ENCODE results near the gene MYL6.
"Not testable (repeated sequence)": the region's sequence is repeated elsewhere in the genome, so short reads cannot be mapped to it uniquely, and the experiment has no call there.

Gene MYL6

DNA sequence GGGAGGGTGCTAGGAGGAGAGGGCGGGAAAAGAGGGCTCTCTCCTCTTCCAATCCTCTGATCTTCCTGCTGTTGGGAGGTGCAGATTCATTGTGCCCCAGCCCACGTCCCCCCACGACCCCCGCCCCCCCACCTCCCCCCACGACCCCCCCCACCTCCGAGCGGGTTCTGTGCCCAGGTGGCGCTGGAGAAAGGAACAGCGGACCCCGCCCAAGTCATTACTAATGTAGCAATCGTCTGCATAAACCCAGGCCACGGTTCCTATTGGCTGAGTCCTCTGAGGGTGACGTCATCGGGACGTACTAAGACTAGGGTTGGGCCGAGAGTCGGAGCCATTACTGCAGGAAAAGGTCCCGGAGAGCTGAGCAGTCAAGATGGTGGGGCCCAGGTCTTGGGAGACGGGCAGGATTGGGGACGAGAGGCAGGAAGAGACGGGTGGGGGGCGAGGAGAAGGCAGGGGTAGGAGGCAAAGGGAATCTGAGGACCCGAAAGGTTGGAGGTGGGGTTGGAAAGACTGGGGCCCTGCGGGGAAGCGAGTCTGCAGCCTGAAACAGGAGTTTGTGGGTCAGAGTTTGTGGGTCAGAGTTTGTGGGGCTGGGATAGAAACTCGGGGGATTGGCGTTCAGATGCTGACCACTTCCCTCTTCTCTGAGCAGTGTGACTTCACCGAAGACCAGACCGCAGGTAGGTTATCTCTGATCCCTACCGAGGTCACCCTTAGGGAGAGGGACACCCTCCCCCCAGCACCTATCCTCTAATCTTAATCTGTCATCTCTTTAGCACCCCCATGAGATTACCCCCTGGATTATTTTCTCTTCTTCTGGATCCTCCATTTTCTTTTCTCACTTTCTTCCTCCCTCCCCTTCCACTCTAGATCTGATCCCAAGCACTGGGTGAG is at the start of gene MYL6:
MYL6 (plus strand) TSS at position 331 of the 897 bp plus-strand sequence; CDS start at position 374, 43 bp downstream.
- DNase-seq (ENCODE audit: low read depth) = peak; percentile 88

DNA sequence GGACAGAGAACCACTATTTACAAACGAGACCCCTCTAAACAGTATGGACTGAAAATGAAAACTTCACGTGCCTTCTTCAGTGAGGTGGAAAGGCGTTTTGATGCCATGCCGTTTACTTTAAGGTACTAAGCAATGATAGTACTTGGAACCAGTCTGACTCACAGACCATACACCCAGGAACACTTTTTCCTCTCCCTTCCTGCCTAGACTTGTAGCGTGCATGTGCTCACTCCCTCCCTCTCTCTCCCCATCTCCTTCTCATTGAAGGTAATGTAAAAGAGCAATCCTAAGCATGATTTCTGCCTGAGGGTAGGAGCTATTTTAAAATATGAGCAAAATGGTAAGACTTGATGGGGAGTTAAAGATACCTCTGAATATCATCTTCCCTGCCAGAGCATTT is 47.6 kb upstream of the MYL6 start:
- DNase-seq (ENCODE audit: low read depth) = no peak

DNA sequence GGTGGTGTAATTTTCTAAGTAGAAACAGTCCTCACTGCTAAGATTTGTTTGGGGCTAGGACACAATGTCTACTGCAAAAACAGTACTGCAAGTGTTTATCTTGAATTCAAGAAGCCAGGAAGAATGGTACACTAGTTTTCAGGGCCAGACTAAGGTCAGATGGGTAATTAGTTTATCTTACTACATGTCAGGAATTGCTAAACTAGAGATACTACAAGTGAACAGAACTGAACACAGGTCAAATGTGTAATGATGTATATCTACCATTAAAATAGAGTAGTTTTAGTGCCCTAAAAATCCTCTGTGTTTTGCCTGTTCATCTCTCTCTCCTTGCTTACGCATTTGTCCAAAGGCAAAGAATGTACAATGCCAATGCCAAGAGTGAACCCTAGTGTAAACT is 44.1 kb upstream of the MYL6 start:
- no peak for DNase-seq (ENCODE audit: low read depth)

DNA sequence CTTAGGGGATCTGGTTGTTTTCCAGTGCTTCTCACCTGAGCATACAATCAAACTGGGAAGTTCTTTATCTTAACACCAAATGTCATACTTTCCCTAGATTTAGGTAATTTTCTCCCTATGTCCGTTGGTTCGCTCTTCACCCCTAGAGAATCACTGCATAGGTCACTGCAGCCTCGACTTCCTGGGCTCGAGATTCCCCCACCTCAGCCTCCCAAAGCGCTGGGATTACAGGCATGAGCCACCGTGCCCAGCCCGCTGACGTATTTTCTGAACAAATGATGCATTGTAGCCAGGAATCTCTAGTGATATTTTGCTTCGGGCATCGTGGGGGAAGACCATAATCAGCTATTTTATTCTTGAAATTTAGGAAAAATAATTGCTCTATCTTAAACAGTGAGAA is 42.8 kb upstream of the MYL6 start:
- no peak for DNase-seq (ENCODE audit: low read depth)

DNA sequence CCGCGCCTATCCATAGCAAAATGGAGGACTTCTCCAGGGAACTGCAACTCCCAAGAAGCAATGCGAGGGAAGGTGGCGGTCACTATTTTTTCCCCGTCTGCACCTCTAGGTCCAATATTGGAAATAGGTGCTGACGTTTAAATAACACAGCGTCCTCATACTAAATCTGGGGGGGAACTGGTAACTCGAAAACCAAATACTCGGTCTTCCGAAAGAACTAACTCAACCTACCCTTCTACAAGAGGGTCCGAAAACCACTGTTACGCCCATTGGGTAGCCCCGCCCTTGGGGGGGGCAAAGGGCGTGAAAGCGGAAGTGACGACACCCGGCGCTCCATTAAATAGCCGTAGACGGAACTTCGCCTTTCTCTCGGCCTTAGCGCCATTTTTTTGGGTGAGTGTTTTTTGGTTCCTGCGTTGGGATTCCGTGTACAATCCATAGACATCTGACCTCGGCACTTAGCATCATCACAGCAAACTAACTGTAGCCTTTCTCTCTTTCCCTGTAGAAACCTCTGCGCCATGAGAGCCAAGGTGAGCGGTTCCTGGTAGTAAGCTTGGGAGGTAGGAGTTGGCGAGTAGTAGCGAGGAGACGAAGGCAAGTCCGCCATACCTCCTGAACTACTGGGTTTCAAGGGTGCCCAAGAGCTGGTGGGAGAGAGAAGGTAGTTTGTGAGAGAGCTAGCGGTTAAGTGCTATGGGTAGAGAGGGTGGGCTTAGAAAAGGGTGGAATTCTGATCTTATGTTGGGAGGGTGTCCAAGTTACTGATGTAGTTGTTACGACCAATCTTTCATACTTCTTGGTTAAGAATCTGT is 41.7 kb upstream of the MYL6 start, which contains the start of gene RPL41:
RPL41 (plus strand) TSS at position 367 of the 815 bp plus-strand sequence.
- DNase-seq (ENCODE audit: low read depth) = peak; percentile 88

DNA sequence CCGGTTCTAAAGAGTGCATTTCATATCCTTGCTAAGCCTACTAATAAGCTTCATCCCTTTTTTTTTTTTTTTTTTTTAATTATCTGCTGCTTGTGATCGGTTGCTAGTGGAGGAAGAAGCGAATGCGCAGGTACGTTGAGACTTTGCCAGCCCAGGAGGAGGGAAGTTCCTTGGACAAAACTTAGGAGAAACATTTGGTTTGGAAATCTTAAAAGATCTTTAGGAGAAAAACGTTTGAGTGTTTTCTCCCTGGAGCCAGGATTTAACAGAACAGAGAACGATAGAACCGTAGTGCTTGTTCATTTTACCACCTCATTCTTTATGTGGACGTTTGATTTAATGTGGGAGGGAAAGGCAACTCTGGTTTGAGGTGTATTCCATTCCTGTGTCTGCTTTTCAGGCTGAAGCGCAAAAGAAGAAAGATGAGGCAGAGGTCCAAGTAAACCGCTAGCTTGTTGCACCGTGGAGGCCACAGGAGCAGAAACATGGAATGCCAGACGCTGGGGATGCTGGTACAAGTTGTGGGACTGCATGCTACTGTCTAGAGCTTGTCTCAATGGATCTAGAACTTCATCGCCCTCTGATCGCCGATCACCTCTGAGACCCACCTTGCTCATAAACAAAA is 41.0 kb upstream of the MYL6 start:
- not testable (repeated sequence) for DNase-seq (ENCODE audit: low read depth)

DNA sequence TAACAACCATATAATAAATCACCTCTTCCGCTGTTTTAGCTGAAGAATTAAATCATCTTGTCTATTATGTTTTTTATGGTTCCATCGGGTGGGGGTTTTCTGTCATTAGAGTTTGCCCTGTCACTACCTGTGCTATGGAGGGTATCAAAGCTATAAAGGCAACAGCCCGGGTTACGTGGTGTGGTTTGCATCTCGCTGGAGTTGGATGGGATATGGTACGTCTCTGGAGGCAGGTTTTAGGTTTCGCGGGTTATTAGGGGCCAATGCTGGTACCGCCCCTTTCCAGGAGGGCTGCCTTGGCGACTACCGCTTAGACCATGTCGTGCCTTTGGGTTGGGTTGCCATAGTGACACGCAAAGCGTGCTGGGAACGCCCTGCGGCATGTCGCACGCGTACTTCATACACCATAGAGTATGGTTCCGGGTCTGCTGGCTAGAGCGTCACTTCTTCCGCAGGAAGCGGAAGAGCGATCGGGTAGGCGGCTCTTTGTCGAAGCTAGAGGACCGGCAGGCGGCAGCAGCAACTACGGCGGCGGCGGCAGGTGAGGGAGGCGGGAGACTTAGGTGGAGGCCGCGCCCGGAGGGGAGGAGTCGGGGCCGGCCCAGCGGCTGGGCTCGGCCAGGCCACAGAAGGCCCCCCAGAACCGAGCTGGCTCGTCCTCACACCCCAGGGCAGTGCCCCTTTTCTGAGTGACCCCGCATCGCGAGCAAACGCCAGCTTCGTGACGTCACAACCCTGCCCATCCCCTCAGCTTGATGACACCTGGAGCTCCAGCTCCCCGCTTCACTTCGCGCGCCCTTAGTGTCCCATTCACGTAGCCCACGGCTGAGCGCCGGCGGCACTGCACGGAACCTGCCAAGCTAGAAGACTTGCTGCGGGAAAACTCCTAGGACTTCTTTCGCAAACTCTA is 40.1 kb upstream of the MYL6 start, which contains the start of gene ZC3H10:
ZC3H10 (plus strand) TSS at position 489 of the 910 bp plus-strand sequence. CDS start 2,297 bp downstream, outside the sequence.
- peak; percentile 97 for DNase-seq (ENCODE audit: low read depth)

DNA sequence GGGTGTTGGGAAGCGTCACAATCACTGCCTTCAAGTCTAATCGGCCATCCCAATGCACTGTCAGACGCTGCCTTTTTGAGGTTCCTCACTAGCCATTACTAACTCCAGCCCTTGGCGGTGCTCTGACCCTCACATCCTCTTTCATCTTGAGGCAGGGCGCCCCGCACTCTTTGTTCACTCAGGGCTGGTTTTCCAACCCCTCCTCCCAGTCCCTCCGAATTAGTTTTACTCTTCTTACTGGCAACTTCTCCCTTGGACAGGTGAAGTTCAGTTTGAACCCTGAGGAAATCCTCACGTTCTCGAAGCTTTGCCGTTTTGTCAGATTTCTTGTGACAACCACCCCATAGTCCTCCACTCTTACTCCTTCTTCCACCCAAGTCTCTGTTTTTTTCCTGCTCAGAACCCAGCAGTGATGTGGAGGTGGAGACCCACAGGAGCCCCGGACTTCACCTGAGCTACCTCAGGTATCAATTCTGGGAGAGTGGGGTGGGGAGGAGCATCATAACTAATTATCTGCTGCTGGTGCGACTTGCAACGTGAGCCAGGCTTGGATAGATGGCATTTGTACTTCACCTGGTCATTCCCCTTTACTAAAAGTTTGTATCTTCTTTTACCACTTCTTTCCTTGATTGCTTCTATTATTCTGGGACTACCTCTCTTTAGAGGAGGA is 39.3 kb upstream of the MYL6 start:
- DNase-seq (ENCODE audit: low read depth) = no peak

DNA sequence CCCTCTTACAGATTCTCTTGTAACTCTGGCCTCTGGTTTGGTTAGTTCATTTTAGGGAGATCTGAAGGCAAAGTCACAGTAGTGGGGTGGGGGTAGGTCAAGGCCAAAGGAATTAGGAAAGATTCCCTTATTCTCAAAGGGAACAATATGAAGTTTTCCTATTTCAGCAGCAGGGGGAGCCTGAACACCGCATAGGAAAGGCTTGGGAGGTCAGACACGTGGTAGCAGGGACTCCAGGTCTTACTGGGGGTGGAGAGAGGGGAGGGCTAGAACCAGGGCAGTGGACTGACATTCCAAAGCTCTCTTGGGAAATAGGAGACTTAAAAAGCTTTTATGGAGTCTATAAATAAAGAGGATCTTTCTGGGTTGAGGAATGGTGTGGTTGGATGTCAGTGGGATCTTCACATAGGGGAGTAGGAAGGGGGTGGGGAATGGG is 38.8 kb upstream of the MYL6 start:
- DNase-seq (ENCODE audit: low read depth) = peak; percentile 51

DNA sequence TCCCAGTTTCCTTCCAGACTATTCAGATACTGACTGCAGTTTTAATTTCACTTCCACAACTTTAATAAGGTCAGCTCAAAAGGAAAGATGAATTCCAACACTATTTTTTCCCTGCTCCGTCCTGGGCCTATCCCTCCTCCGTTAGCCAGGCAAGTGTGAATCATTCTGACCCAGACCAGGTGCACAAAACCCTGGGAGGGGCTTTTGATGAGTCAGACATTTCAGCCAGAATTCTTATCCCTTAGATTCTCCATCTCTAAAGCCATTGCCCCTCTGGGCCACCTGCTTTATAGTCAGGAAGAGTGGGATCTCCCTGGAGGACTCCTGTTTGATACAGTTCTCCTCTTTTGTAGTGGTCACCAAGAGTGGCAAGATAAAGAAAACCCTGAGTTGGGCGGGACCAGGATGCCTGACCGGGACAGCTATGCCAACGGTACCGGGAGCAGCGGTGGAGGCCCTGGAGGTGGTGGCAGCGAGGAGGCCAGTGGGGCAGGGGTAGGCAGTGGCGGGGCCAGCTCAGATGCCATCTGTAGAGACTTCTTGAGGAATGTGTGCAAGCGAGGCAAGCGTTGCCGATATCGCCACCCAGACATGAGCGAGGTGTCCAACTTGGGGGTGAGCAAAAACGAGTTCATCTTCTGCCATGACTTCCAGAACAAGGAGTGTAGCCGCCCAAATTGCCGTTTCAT is 37.9 kb upstream of the MYL6 start:
- DNase-seq (ENCODE audit: low read depth) = no peak

DNA sequence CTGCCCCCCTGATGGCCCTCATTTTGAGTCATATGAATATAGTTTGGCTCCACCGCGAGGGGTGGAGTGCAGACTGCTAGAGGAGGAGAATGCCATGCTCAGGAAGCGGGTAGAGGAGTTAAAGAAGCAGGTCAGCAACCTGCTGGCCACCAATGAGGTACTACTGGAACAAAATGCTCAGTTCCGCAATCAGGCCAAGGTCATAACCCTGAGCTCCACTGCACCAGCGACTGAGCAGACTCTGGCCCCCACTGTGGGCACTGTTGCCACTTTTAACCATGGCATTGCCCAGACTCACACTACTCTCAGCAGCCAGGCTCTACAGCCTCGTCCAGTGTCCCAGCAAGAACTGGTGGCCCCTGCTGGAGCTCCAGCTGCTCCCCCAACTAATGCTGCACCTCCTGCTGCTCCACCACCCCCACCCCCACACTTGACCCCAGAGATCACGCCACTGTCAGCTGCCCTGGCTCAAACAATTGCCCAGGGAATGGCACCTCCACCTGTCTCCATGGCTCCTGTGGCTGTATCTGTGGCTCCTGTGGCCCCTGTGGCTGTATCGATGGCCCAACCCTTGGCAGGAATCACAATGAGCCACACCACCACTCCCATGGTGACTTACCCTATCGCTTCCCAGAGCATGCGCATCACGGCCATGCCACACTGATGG is 36.8 kb upstream of the MYL6 start:
- no peak for DNase-seq (ENCODE audit: low read depth)

DNA sequence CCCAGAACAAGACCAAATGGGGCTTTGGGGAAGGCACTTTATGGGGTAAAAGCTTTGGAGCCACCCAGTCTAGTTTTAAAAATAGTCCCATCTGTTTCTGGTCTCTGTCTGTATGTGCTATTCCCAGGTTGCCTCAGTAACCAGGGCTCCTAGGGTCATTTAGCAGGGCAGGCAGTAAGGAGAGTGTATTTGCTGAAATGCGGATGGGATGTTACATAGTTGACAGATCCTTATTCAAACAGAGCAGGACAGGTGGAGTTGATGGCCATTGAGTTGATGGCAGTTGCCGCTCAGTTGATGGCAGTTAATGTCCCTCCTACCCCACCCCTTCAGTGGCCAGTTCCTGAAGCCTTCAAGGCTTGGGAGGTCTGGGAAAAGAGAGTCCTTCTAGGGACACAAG is 35.5 kb upstream of the MYL6 start:
- DNase-seq (ENCODE audit: low read depth) = no peak

DNA sequence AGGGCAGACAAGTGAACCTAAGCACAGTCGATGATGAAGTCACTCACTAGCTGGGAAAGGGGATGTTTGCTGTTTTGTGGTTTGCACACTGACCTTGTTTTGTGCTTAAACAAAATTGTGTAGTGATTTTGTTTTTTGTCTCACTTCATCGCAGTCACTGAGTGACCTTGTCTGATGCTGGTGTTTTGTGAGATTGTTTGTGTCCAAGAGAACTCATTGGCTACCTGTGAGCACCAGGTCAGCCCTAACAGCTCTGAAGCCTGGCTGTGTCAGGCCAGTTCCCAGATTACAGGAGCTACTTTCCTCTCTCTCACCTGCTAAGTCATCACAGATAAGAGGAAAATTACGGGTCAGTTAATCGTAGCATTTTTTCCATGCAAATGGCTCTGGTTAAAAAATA is 34.0 kb upstream of the MYL6 start:
- DNase-seq (ENCODE audit: low read depth) = no peak

DNA sequence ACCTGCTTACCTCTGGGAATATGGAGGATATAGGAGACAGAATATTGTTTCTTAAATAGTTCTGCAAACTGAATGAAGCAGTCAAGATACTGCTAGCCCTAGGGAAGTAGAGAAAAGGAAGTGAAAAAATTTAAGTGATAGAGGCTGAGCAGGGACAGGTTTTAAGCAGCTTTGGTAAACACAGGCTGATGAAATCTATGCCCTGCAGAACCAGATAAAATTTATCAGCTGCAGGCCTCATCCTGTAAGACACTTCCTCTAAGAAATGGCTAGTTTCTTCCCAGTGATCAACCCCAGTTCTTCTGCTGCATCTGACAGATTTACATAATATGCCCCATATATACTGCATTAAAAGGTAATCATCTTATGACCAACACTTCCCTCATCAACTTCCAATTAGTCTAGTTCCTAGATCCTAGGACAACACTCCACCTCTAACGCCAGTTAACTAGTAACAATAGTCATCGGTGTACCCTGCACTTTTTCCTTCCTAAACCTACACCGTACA is 31.4 kb upstream of the MYL6 start:
- DNase-seq (ENCODE audit: low read depth) = no peak

DNA sequence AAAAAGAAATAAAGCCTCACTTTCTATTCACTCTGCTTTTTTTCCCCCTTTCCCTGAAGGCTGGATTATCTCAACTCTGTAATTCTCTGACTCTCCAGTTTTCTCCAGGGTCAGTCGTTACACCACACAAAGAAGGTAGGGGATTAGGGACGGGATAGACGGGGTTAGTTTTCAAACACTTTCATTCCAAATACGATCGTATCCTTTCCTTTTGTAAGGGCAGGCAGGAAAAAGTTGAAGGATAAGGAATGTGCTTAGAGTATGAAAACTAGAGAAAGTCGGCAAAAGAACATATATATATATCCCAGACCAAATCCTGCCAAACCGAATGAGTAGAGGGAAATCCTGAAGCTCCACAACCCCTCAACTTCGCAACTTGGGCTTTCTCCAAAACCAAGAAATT is 30.7 kb upstream of the MYL6 start:
- DNase-seq (ENCODE audit: low read depth) = no peak

DNA sequence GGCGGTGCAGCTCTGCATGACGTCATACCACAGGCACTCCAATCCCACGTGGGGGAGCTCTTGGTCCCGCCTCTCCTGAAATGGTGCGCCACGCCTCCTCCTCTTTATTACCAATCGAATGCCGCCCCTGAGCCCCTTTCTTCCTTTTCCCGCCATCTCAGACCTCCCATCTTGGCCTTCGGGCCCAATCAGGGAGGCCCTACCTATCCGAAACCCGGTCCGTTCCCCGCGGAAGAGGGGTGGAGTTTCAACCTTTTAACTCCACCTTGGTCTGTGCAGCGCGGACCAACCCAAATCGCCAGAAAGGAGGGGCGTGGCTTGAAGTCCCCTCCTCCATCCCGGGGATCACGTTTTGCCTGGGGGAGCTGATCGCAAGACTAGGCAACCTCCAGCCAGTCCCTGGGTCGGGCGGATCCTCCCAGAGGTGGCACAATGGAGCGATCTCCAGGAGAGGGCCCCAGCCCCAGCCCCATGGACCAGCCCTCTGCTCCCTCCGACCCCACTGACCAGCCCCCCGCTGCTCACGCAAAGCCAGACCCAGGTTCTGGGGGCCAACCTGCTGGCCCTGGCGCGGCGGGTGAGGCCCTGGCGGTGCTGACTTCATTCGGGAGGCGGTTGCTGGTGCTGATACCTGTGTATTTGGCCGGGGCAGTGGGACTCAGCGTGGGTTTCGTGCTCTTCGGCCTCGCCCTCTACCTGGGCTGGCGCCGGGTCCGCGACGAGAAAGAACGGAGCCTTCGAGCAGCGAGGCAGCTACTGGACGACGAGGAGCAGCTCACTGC is 30.1 kb upstream of the MYL6 start, which contains the start of gene ESYT1:
ESYT1 (plus strand) TSS at position 380 of the 782 bp plus-strand sequence; CDS start at position 433, 53 bp downstream.
- peak; percentile 97 for DNase-seq (ENCODE audit: low read depth)

DNA sequence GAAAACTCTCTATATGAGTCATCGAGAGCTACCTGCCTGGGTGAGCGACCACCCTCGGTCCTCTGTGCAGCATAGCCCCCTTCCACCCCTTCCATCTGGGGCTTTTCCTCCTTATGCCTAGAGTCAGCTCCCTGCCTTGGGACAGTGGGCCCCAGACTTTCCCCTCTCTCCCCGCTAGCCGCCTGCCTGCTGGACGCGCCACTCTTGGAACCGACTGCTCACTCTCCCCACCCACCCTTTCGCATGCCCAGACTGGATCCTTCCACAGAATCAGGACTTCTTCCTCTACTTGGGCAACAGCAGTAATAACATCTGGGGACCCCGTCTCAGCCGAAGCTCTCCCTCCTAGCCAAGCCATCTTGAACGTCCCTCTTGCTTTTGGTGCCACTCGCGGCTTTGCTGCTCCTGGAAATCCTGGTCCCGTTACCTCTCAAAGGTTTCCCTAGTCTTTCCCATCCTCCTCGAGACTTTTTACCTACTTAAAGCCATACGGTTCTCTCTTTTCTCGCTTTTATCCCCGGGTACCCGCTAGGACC is 29.4 kb upstream of the MYL6 start:
- no peak for DNase-seq (ENCODE audit: low read depth)
